ENCODE results near the gene SFT2D1.
"Not testable (repeated sequence)": the region's sequence is repeated elsewhere in the genome, so short reads cannot be mapped to it uniquely, and the experiment has no call there.

The SFT2D1 gene

DNA sequence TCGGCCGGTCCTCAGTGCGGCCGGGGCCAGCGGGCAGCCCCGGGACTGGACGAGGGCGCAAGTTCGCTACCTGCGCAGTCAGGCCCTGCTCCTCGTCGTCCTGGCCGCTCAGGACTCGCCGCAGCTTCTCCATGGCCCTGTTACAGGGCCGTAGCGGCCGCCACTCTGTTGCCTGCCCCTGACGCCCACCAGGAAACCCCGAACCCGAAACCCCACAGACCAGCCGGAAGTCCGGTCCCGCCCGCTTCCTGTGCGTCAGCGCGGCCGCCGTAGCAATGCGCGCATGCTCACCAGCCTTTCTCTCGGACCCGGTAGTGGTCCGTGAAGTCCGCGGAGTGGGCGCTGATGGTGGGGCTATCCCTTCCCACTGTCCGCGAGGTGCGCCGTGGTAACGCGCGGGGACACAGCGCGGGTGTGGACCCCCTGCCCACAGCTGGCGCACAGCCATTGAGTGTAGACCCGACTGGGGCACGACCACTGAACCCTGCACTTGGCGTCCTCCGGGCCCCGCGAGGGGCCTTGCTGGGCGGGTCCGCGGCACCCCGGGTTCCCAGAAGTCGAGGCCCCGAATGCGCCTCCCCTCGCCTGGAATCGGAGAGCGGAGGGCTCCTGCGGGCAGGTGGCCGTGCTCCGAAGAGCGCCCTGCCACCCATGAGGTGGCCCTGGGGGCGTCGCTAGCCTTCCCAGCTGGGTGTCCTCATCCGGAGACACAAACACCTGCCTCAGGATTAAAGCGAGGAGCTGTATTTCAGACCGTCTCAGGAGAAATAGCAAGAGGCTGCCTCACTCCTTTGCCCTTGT lies at the start of gene SFT2D1:
Gene SFT2D1, minus strand, starts transcription at position 197 of the 801 bp plus-strand sequence. Its CDS starts 64 bp downstream, at position 133.
- TF ChIP-seq, protein P1, sequence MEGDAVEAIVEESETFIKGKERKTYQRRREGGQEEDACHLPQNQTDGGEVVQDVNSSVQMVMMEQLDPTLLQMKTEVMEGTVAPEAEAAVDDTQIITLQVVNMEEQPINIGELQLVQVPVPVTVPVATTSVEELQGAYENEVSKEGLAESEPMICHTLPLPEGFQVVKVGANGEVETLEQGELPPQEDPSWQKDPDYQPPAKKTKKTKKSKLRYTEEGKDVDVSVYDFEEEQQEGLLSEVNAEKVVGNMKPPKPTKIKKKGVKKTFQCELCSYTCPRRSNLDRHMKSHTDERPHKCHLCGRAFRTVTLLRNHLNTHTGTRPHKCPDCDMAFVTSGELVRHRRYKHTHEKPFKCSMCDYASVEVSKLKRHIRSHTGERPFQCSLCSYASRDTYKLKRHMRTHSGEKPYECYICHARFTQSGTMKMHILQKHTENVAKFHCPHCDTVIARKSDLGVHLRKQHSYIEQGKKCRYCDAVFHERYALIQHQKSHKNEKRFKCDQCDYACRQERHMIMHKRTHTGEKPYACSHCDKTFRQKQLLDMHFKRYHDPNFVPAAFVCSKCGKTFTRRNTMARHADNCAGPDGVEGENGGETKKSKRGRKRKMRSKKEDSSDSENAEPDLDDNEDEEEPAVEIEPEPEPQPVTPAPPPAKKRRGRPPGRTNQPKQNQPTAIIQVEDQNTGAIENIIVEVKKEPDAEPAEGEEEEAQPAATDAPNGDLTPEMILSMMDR (conservative IDR thresholded peaks at IDR 0.05; ENCODE audit: low read length): no peak
- H3K4me3 ChIP-seq (ENCODE audit: low read length): peak within 1 kb of the TSS; percentile 99
- DNase-seq (ENCODE audit: low read depth): peak; percentile 76

DNA sequence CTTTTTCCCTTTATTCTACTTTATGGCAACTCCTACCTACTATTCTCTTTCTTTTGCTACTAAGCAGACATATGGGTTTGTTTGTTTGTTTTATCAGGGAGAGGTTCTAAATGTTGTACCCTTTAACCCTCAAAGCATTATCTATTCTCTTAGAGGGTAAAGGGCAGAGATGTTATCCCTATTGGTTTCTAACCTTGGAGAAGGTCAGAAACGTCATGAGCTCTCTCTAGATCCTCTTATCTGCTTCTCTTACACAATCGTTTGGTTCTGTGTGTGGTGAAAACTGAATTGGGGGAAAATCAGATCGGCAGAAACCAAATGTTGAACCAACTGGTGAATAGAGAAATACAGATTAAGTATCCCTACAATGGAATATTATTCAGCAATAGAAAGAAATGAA lies 46.8 kb upstream of the SFT2D1 start:
- no peak overlapping the region for H3K4me3 ChIP-seq (ENCODE audit: low read length)
- no peak for DNase-seq (ENCODE audit: low read depth)
- TF ChIP-seq, protein P1 (conservative IDR thresholded peaks at IDR 0.05; ENCODE audit: low read length): no peak

DNA sequence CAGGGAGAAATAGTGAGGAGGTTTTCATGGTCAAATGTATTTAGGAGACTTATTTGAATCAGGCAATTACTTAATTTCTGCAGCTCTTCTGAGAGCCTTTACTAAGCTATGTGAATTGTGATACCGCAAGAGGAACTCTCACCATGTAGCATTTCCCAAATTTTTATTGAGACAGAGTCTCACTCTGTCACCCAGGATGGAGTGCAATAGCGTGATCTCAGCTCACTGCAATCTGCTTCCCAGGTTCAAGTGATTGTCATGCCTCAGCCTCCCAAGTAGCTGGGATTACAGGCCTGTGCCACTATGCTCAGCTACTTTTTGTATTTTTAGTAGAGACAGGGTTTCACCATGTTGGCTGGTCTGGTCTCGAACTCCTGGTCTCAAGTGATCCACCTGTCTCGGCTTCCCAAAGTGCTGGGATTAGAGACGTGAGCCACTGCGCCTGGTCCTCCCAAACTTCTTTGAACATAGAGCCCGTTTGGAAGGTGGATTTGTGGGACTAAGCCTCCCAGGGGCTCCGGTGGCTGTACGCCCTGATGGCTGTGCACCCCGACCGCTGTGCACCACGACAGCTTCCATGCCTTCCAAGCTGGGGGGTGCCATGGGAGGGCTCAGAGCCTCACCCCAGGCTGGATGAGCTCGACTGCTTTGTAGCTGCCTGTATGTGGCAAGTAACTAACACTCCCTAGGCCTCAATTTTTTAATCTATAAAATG lies 46.1 kb upstream of the SFT2D1 start:
- H3K4me3 ChIP-seq (ENCODE audit: low read length): no peak overlapping the region
- TF ChIP-seq, protein P1 (conservative IDR thresholded peaks at IDR 0.05; ENCODE audit: low read length): no peak
- no peak for DNase-seq (ENCODE audit: low read depth)

DNA sequence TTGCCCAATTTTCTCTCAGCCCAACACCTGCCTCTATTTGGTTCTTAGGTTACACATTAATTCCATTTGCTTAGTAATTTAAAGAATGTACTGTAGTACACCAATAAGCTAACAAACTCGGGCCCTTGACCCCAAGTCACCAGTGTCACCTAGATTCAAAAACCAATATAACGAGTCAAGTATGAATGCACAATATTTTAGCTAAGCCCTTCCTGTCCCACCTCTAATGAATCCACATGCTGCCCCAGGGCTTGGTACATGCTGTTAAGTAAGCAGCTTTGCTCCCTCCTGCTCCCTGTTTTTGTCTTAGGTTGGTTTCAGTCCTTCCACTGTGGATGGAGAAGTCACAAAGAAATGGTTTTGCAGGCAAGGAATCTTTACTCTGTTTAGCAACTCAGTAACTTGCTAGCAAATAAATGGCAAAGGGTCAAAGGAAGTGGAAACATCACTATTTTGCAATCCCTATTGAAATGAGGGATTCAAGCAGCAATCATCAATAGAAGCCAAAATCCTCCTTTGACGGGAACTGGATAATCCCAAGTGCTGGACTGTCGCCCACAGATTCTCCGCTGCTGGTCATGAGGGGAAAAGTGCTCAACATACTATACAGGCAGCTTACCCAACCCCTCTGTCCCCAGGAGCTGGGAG lies 45.4 kb upstream of the SFT2D1 start:
- TF ChIP-seq, protein P1 (conservative IDR thresholded peaks at IDR 0.05; ENCODE audit: low read length): no peak
- DNase-seq (ENCODE audit: low read depth): no peak
- no peak overlapping the region for H3K4me3 ChIP-seq (ENCODE audit: low read length)

DNA sequence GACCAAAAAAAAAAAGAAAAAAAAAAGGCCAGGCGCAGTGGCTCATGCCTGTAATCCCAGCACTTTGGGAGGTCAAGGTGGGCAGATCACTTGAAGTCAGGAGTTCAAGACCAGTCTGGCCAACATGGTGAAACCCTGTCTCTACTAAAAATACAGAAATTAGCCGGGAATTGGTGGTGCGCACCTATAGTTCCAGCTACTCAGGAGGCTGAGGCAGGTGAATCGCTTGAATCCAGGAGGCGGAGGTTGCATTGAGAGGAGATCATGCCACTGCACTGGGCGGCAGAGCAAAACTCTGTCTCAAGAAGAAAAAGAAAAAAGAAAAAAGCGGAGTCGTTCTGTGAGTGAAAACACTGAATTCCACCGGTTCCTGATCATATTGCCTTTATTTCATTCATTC lies 44.8 kb upstream of the SFT2D1 start:
- DNase-seq (ENCODE audit: low read depth); H3K4me3 ChIP-seq (ENCODE audit: low read length): not testable (repeated sequence)

DNA sequence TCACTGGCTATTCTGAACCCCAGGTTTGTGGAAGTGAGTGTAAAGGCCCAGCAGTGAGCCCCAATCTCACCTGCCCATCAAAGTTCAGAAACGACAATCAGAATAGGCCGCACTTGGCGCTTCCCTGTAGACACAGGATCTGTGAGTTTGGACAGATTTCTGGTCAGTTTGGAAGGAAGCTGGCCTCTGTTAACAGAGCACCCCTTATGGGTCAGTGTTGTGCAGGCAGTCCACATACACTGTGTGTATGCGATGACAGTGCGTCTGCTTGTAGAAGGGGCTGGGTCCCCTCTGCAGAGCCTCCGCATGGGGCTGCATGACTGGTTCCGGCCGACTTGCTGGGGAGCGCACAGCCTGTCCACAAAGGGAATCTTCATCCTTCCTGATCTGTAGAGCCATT lies 43.8 kb upstream of the SFT2D1 start:
- TF ChIP-seq, protein P1 (conservative IDR thresholded peaks at IDR 0.05; ENCODE audit: low read length): no peak
- H3K4me3 ChIP-seq (ENCODE audit: low read length): no peak overlapping the region
- DNase-seq (ENCODE audit: low read depth): no peak

DNA sequence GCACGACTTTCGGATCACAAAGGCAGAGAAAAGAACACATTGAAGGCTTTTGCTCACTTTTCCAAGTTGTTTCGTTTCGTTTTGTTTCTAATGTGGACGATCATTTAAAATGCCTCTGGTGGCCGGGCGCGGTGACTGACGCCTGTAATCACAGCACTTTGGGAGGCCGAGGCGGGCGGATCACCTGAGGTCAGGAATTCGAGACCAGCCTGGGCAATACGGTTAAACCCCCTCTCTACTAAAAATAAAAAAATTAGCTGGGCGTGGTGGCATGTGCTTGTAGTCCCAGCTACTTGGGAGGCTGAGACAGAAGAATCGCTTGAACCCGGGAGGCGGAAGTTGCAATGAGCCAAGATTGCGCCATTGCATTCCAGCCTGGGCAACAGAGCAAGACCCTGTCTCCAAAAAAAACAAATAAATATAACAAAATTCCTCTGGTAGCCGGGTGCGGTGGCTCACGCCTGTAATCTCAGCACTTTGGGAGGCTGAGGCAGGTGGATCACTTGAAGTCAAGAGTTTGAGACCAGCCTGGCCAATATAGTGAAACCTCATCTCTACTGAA lies 41.5 kb upstream of the SFT2D1 start:
- TF ChIP-seq, protein P1 (conservative IDR thresholded peaks at IDR 0.05; ENCODE audit: low read length): 0 out of 2 replicates have a peak, but pooled peaks have one; percentile 28
- not testable (repeated sequence) for DNase-seq (ENCODE audit: low read depth)
- H3K4me3 ChIP-seq (ENCODE audit: low read length): peak overlapping the region; percentile 64

Measured in AG10803 (cell line).